ENCODE data around the gene MLH1. TPM values are rescaled to one million over a fixed set of nuclear protein-coding genes. Genes with fewer than 3 reads are reported as not detected.

The MLH1 gene
- total and polyA plus RNA-seq, 10 of the 15 experiments (the other 5 are each of a cell fraction or from before 2014, with no cell fraction given) = 58.6 to 109 (median 81.4) TPM

DNA sequence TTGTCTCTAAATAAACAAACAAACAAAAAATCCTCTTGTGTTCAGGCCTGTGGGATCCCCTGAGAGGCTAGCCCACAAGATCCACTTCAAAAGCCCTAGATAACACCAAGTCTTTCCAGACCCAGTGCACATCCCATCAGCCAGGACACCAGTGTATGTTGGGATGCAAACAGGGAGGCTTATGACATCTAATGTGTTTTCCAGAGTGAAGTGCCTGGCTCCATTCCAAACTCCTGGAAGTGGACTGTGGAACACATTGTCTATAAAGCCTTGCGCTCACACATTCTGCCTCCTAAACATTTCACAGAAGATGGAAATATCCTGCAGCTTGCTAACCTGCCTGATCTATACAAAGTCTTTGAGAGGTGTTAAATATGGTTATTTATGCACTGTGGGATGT is 57.0 kb downstream of the MLH1 start:
- ChIA-PET POLR2A (interaction anchor here (1.7 kb wide), 1 partner anchor 13 kb away, joined by 5 read pairs; no protein-coding TSS in a partner anchor), RAD21 (ENCODE audit: unreplicated experiment) (no interaction called here), SMC1A (ENCODE audit: uncharacterized antibody, unreplicated experiment) (no interaction called here), CTCF (interaction anchor here (1.3 kb wide), 1 partner anchor 25 kb away, joined by 3 read pairs; no protein-coding TSS in a partner anchor)
- FAIRE-seq (no peak), DNase-seq (ENCODE audit: low read depth, low spot score) (no peak), ATAC-seq (no peak)
- H3K9ac ChIP-seq (ENCODE audit: control insufficient read depth, insufficient read depth, low read length) = no peak overlapping the region
- WGBS (ENCODE audit: insufficient coverage, insufficient replicate concordance, low lambda C conversion rate, missing lambda C conversion rate) = 93% methylated on average over 1 of the region's 1 CpG
- intact Hi-C loops (cut with micrococcal nuclease; ENCODE audit: unreplicated experiment) = no loop called here
- H3K9me3 ChIP-seq (replicated peaks; ENCODE audit: control insufficient read depth, insufficient read depth, low read length) = no peaks in the 10 kb centered on the region
- H3K27me3 ChIP-seq (replicated peaks in 1 of 2; ENCODE audit: control insufficient read depth in 2 of 2, insufficient read depth in 2 of 2, low read length in 1 of 2) = no peaks in the 10 kb centered on the region
- H3K27ac ChIP-seq (ENCODE audit: control insufficient read depth, insufficient read depth) = no peak overlapping the region
- H3K4me2 ChIP-seq (ENCODE audit: control insufficient read depth, insufficient read depth) = no peak overlapping the region
- no TSS peak for BruUV-seq (replicated peaks)
- H4K20me1 ChIP-seq (ENCODE audit: control insufficient read depth, insufficient read depth) = no peaks in the 10 kb centered on the region
- no peaks in the 10 kb centered on the region for H3K79me2 ChIP-seq (ENCODE audit: control insufficient read depth, insufficient read depth, low read length)
- in situ Hi-C loops (cut with MboI) = no loop called here
- H2AFZ ChIP-seq (ENCODE audit: control insufficient read depth, low read depth, low read length) = no peak overlapping the region
- no peaks in the 10 kb centered on the region for H3K4me1 ChIP-seq (ENCODE audit: control insufficient read depth, insufficient read depth, low read length)
- H3K36me3 ChIP-seq (ENCODE audit: control insufficient read depth in 2 of 2, insufficient read depth in 2 of 2, low read length in 1 of 2) = peaks cover 13 to 41% of the 10 kb centered on the region in 2 experiments
- no peak overlapping the region for H3K4me3 ChIP-seq
- TF ChIP-seq, protein P1, sequence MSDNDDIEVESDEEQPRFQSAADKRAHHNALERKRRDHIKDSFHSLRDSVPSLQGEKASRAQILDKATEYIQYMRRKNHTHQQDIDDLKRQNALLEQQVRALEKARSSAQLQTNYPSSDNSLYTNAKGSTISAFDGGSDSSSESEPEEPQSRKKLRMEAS (IDR thresholded peaks at IDR 0.05; ENCODE audit: low read depth, low read length) = no peak
- TF ChIP-seq STAT3 (IDR thresholded peaks at IDR 0.05; ENCODE audit: low read depth, low read length) (no peak), STAT1 (conservative IDR thresholded peaks at IDR 0.05) (no peak), HCFC1 (IDR thresholded peaks at IDR 0.05; ENCODE audit: low read length) (no peak), RFX5 (IDR thresholded peaks at IDR 0.05; ENCODE audit: low read depth, low read length) (no peak), SUZ12 (IDR thresholded peaks at IDR 0.05; ENCODE audit: unreplicated experiment) (no peak)

DNA sequence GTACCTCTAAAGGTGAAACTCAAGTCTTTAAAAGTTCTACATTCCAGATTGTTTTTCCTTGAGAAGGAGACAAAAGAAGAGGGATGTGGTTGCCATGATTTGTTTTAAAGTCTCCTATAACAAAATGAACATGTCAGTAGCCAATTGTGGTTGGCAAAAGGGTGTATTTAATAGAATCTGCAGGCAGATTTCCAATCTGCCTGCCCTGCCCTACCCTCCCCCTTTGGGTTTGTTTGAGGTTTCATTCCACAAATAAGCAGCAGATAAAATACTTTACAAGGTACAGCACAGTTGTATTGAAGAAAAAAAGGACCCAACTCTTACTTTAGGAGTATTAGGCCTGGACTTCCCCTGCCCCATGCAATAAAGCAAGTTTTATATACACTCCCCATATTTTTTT is 59.5 kb downstream of the MLH1 start:
- no peak overlapping the region for H3K27ac ChIP-seq (ENCODE audit: control insufficient read depth, insufficient read depth)
- POLR2A ChIA-PET = no interaction called here
- FAIRE-seq = no peak
- DNase-seq (ENCODE audit: low read depth, low spot score) = no peak
- H3K4me2 ChIP-seq (ENCODE audit: control insufficient read depth, insufficient read depth) = no peak overlapping the region
- RAD21 ChIA-PET (ENCODE audit: unreplicated experiment) = no interaction called here
- H3K9me3 ChIP-seq (replicated peaks; ENCODE audit: control insufficient read depth, insufficient read depth, low read length) = no peaks in the 10 kb centered on the region
- H3K4me1 ChIP-seq (ENCODE audit: control insufficient read depth, insufficient read depth, low read length) = no peaks in the 10 kb centered on the region
- no TSS peak for BruUV-seq (replicated peaks)
- no peaks in the 10 kb centered on the region for H3K27me3 ChIP-seq (replicated peaks in 1 of 2; ENCODE audit: control insufficient read depth in 2 of 2, insufficient read depth in 2 of 2, low read length in 1 of 2)
- H4K20me1 ChIP-seq (ENCODE audit: control insufficient read depth, insufficient read depth) = no peaks in the 10 kb centered on the region
- no peaks in the 10 kb centered on the region for H3K79me2 ChIP-seq (ENCODE audit: control insufficient read depth, insufficient read depth, low read length)
- H3K36me3 ChIP-seq (ENCODE audit: control insufficient read depth in 2 of 2, insufficient read depth in 2 of 2, low read length in 1 of 2) = peaks cover 16 to 38% of the 10 kb centered on the region in 2 experiments
- no peak overlapping the region for H3K4me3 ChIP-seq
- SMC1A ChIA-PET (ENCODE audit: uncharacterized antibody, unreplicated experiment) = no interaction called here
- ATAC-seq = no peak
- no peak overlapping the region for H3K9ac ChIP-seq (ENCODE audit: control insufficient read depth, insufficient read depth, low read length)
- in situ Hi-C loops (cut with MboI) = no loop called here
- CTCF ChIA-PET = no interaction called here
- intact Hi-C loops (cut with micrococcal nuclease; ENCODE audit: unreplicated experiment) = no loop called here
- no peak overlapping the region for H2AFZ ChIP-seq (ENCODE audit: control insufficient read depth, low read depth, low read length)
- TF ChIP-seq BRCA1 (IDR thresholded peaks at IDR 0.05; ENCODE audit: low read depth, low read length) (no peak), SP1 (IDR thresholded peaks at IDR 0.05; ENCODE audit: low read depth, low read length) (no peak), ETV6 (conservative IDR thresholded peaks at IDR 0.05 in 1 of 2, IDR thresholded peaks at IDR 0.05 in 1 of 2; ENCODE audit: borderline replicate concordance in 1 of 2, low read depth in 1 of 2) (no peak), YBX1 (IDR thresholded peaks at IDR 0.05) (no peak), POLR2AphosphoS2 (IDR thresholded peaks at IDR 0.05; ENCODE audit: low read depth, low read length) (no peak), TAF1 (IDR thresholded peaks at IDR 0.05; ENCODE audit: borderline replicate concordance, low read depth, low read length) (no peak), MXI1 (IDR thresholded peaks at IDR 0.05; ENCODE audit: low read depth, low read length) (no peak), ZNF24 (IDR thresholded peaks at IDR 0.05) (no peak), PML (IDR thresholded peaks at IDR 0.05; ENCODE audit: low read length) (no peak), SPI1 (IDR thresholded peaks at IDR 0.05; ENCODE audit: borderline replicate concordance, insufficient read depth, low read depth, low read length) (no peak)
- TF ChIP-seq, protein P2, sequence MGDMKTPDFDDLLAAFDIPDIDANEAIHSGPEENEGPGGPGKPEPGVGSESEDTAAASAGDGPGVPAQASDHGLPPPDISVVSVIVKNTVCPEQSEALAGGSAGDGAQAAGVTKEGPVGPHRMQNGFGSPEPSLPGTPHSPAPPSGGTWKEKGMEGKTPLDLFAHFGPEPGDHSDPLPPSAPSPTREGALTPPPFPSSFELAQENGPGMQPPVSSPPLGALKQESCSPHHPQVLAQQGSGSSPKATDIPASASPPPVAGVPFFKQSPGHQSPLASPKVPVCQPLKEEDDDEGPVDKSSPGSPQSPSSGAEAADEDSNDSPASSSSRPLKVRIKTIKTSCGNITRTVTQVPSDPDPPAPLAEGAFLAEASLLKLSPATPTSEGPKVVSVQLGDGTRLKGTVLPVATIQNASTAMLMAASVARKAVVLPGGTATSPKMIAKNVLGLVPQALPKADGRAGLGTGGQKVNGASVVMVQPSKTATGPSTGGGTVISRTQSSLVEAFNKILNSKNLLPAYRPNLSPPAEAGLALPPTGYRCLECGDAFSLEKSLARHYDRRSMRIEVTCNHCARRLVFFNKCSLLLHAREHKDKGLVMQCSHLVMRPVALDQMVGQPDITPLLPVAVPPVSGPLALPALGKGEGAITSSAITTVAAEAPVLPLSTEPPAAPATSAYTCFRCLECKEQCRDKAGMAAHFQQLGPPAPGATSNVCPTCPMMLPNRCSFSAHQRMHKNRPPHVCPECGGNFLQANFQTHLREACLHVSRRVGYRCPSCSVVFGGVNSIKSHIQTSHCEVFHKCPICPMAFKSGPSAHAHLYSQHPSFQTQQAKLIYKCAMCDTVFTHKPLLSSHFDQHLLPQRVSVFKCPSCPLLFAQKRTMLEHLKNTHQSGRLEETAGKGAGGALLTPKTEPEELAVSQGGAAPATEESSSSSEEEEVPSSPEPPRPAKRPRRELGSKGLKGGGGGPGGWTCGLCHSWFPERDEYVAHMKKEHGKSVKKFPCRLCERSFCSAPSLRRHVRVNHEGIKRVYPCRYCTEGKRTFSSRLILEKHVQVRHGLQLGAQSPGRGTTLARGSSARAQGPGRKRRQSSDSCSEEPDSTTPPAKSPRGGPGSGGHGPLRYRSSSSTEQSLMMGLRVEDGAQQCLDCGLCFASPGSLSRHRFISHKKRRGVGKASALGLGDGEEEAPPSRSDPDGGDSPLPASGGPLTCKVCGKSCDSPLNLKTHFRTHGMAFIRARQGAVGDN (IDR thresholded peaks at IDR 0.05) = no peak

Data from GM12878 (cell line).